GM12873 (cell line): Measurements from ENCODE around the gene ANKRD23.

ENCODE experiments used
- CTCF ChIP-seq: IDR thresholded peaks from 2 replicates; pipeline ENCODE4 v1.5.1; 2012; ENCODE audit warnings: low read depth, mild to moderate bottlenecking, moderate library complexity, low read length, control low read depth; ENCODE audit not compliant: insufficient read depth; ENCODE audit errors: missing control alignments

The ANKRD23 gene

GRCh38 chr2:96801005-96801785, 42.6 kb downstream of the ANKRD23 start:
- TF ChIP-seq CTCF: peak; percentile 97

- TF ChIP-seq CTCF: no peak
Measured at GRCh38 chr2:96800061-96801004, 43.5 kb downstream of the ANKRD23 start.

GRCh38 chr2:96799623-96799935, 44.2 kb downstream of the ANKRD23 start:
- TF ChIP-seq CTCF: no peak

- no peak for TF ChIP-seq CTCF
Measured at GRCh38 chr2:96798733-96799622, 44.8 kb downstream of the ANKRD23 start.

- no peak for TF ChIP-seq CTCF
Measured at GRCh38 chr2:96797066-96797625, 46.7 kb downstream of the ANKRD23 start.

GRCh38 chr2:96795076-96795475, 48.7 kb downstream of the ANKRD23 start:
- no peak for TF ChIP-seq CTCF
